PFSK-1 (cell line): Measurements from ENCODE around the gene SDF2.

Source experiments
- FOXP2 ChIP-seq: optimal IDR thresholded peaks from 2 replicates; pipeline ENCODE3; 2011; ENCODE audit warnings: borderline replicate concordance, control low read depth, inconsistent platforms; ENCODE audit not compliant: insufficient read depth; ENCODE audit errors: extremely low read length, extremely low read depth
- POLR2AphosphoS5 ChIP-seq: IDR thresholded peaks from 2 replicates; pipeline ENCODE4 v1.6.1; 2012; ENCODE audit warnings: low read depth, mild to moderate bottlenecking, control low read depth, low read length, moderate library complexity
- REST ChIP-seq, 2 experiments: IDR thresholded peaks; 2 replicates each; pipeline versions ENCODE4 v1.6.1 to v1.8.0; 2011 to 2012; ENCODE audit warnings: low read depth in 2 of 2, low read length in 2 of 2, control low read depth in 1 of 2, inconsistent platforms in 1 of 2, mild to moderate bottlenecking in 1 of 2, moderate library complexity in 1 of 2; ENCODE audit not compliant: insufficient read depth in 1 of 2
- SIN3A ChIP-seq: IDR thresholded peaks from 2 replicates; pipeline ENCODE4 v1.6.1; 2012; ENCODE audit warnings: mild to moderate bottlenecking, low read length, moderate library complexity, borderline replicate concordance; ENCODE audit not compliant: insufficient read depth
- TAF1 ChIP-seq: IDR thresholded peaks from 2 replicates; pipeline ENCODE4 v1.6.1; 2012; ENCODE audit warnings: low read length, control low read depth, borderline replicate concordance; ENCODE audit not compliant: insufficient read depth

SDF2 gene

GRCh38 chr17:28657756-28658155 lies 4.0 kb downstream of the SDF2 start:
- TF ChIP-seq POLR2AphosphoS5: no peak

GRCh38 chr17:28655160-28655559 lies 6.5 kb downstream of the SDF2 start:
- TF ChIP-seq SIN3A (no peak), TAF1 (no peak), REST (IDR thresholded peaks at IDR 0.05; ENCODE audit: insufficient read depth in 1 of 2, low read depth in 2 of 2, low read length in 2 of 2) (no peak), POLR2AphosphoS5 (no peak), FOXP2 (no peak)

- TF ChIP-seq REST (IDR thresholded peaks at IDR 0.05; ENCODE audit: insufficient read depth in 1 of 2, low read depth in 2 of 2, low read length in 2 of 2) (no peak), SIN3A (no peak), FOXP2 (no peak), POLR2AphosphoS5 (no peak), TAF1 (no peak)
These were observed 13.0 kb downstream of the SDF2 start for GRCh38 chr17:28648698-28649097.

- no peak for TF ChIP-seq REST (IDR thresholded peaks at IDR 0.05; ENCODE audit: insufficient read depth in 1 of 2, low read depth in 2 of 2, low read length in 2 of 2)
These were observed 15.5 kb downstream of the SDF2 start for GRCh38 chr17:28646039-28646754.

GRCh38 chr17:28645576-28645939 lies 16.1 kb downstream of the SDF2 start:
- TF ChIP-seq REST (IDR thresholded peaks at IDR 0.05; ENCODE audit: insufficient read depth in 1 of 2, low read depth in 2 of 2, low read length in 2 of 2) (no peak), SIN3A (no peak), FOXP2 (no peak), TAF1 (no peak), POLR2AphosphoS5 (no peak)
